ENCODE results near the gene CUL9. TPM values are rescaled to one million over a fixed set of nuclear protein-coding genes. Genes with fewer than 3 reads are reported as not detected.

Gene CUL9
- total RNA-seq, 4 donors from 2014 or later, result 21.5 to 46.6 (median 33.6) TPM

GRCh38 chr6:43240950-43241349 lies 59.0 kb downstream of the CUL9 start:
- peaks cover 0 to 6% (median 0%) of the 10 kb centered on the region in 4 donors for H3K9me3 ChIP-seq
- no peak overlapping the region for H3K27ac ChIP-seq (replicated peaks in 1 of 4)
- no peak for TF ChIP-seq POLR2A (IDR thresholded peaks at IDR 0.05; ENCODE audit: low read depth)
- no peak for TF ChIP-seq EP300 (IDR thresholded peaks at IDR 0.05)
- no peak for TF ChIP-seq CTCF (IDR thresholded peaks at IDR 0.05)
- TF ChIP-seq POLR2AphosphoS5 (IDR thresholded peaks at IDR 0.05), result no peak
- peaks cover 0 to 81% (median 15%) of the 10 kb centered on the region in 4 donors for H3K27me3 ChIP-seq
- no peaks in the 10 kb centered on the region for H3K36me3 ChIP-seq
- 78% methylated on average over 1 of the region's 1 CpG for WGBS
- DNase-seq (ENCODE audit: extremely low spot score), result no peak
- no peak overlapping the region for H3K4me3 ChIP-seq
- peaks cover 0 to 6% (median 0%) of the 10 kb centered on the region in 4 donors for H3K4me1 ChIP-seq
- intact Hi-C loops (cut with DNase I), result no loop called here

- intact Hi-C loops (cut with DNase I), result no loop called here
- 88% methylated on average over 2 of the region's 2 CpGs for WGBS
- DNase-seq (ENCODE audit: extremely low spot score), result no peak
- no peak overlapping the region for H3K27ac ChIP-seq (replicated peaks in 1 of 4)
- TF ChIP-seq CTCF (IDR thresholded peaks at IDR 0.05), result no peak
- TF ChIP-seq POLR2A (IDR thresholded peaks at IDR 0.05; ENCODE audit: low read depth), result no peak
- TF ChIP-seq POLR2AphosphoS5 (IDR thresholded peaks at IDR 0.05), result no peak
- TF ChIP-seq EP300 (IDR thresholded peaks at IDR 0.05), result no peak
- H3K4me1 ChIP-seq, result peaks cover 0 to 8% (median 1%) of the 10 kb centered on the region in 4 donors
- no peaks in the 10 kb centered on the region for H3K36me3 ChIP-seq
- H3K27me3 ChIP-seq, result peaks cover 0 to 86% (median 15%) of the 10 kb centered on the region in 4 donors
- peaks cover 0 to 6% (median 0%) of the 10 kb centered on the region in 4 donors for H3K9me3 ChIP-seq
- H3K4me3 ChIP-seq, result no peak overlapping the region
Measured at GRCh38 chr6:43241446-43241845, 59.5 kb downstream of the CUL9 start.

- intact Hi-C loops (cut with DNase I), result no loop called here
- Histone ChIP-seq H3K27me3 (peaks cover 0 to 79% (median 15%) of the 10 kb centered on the region in 4 donors), H3K9me3 (peaks cover 0 to 6% (median 0%) of the 10 kb centered on the region in 4 donors), H3K4me3 (no peak within 1 kb of the TSS), H3K4me1 (peaks cover 7 to 23% (median 16%) of the 10 kb centered on the region in 4 donors), H3K36me3 (no peaks in the 10 kb centered on the region), H3K27ac (replicated peaks in 1 of 4) (no peak within 1 kb of the TSS)
- no peak for DNase-seq (ENCODE audit: extremely low spot score)
- TF ChIP-seq POLR2A (IDR thresholded peaks at IDR 0.05; ENCODE audit: low read depth) (no peak), POLR2AphosphoS5 (IDR thresholded peaks at IDR 0.05) (no peak), CTCF (IDR thresholded peaks at IDR 0.05) (no peak), EP300 (IDR thresholded peaks at IDR 0.05) (no peak)
- WGBS, result 18% methylated on average over 19 of the region's 47 CpGs
Measured at GRCh38 chr6:43242908-43243663, 61.1 kb downstream of the CUL9 start, which contains the start of gene TTBK1. Gene TTBK1, plus strand, starts transcription at chr6:43243481. Its CDS starts 3,180 bp downstream, at chr6:43246661.

GRCh38 chr6:43243664-43244321 lies 61.8 kb downstream of the CUL9 start:
- TF ChIP-seq EP300 (IDR thresholded peaks at IDR 0.05) (no peak), POLR2AphosphoS5 (IDR thresholded peaks at IDR 0.05) (no peak), POLR2A (IDR thresholded peaks at IDR 0.05; ENCODE audit: low read depth) (no peak), CTCF (IDR thresholded peaks at IDR 0.05) (no peak)
- intact Hi-C loops (cut with DNase I), result no loop called here
- Histone ChIP-seq H3K4me3 (no peak overlapping the region), H3K27ac (replicated peaks in 1 of 4) (no peak overlapping the region), H3K27me3 (peaks cover 0 to 78% (median 15%) of the 10 kb centered on the region in 4 donors), H3K4me1 (peaks cover 7 to 23% (median 16%) of the 10 kb centered on the region in 4 donors), H3K9me3 (peaks cover 0 to 6% (median 0%) of the 10 kb centered on the region in 4 donors), H3K36me3 (no peaks in the 10 kb centered on the region)
- WGBS, result 52% methylated on average over 14 of the region's 37 CpGs
- DNase-seq (ENCODE audit: extremely low spot score), result no peak
